Left colon (tissue), 2 donors: ENCODE data around the gene A2M. TPM values are rescaled to one million over a fixed set of nuclear protein-coding genes. Genes with fewer than 3 reads are reported as not detected.

ENCODE experiments used
- ATAC-seq: fragments of 200-7000 bp; cut with Tn5 transposase; one replicate; pipeline ENCODE4 v1.9.1; 2020; ENCODE audit warnings: mild to moderate bottlenecking, moderate library complexity
- DNase-seq, 2 donors: peaks; one replicate each; pipeline ENCODE4 v3.0.0-alpha.2; 2020
- intact Hi-C, 2 donors: fragments of 100-400 bp; cut with DNase I in 1 of 2; cut with micrococcal nuclease in 1 of 2; formaldehyde crosslinking; loops; one replicate each; pipeline versions ENCODE4 v1.11.2 to v1.14.0; 2022; cut with DNase I, micrococcal nuclease
- total RNA-seq, 2 donors: library from RNA; stranded (reverse); fragmentation: NEBNext Ultra II Directional; extraction: Animal tissue kit (Norgen Biotek cat#: 25700); gene quantifications; one replicate each; pipeline ENCODE4 v1.2.1, GENCODE V29; 2021
- donor health status: DM: no; HTN: no; CAD: no.
- donor health status: DM: yes; HTN: yes; CAD: no.

The A2M gene
- total RNA-seq, 2 donors from 2014 or later, result 83.4 to 227 TPM

DNA sequence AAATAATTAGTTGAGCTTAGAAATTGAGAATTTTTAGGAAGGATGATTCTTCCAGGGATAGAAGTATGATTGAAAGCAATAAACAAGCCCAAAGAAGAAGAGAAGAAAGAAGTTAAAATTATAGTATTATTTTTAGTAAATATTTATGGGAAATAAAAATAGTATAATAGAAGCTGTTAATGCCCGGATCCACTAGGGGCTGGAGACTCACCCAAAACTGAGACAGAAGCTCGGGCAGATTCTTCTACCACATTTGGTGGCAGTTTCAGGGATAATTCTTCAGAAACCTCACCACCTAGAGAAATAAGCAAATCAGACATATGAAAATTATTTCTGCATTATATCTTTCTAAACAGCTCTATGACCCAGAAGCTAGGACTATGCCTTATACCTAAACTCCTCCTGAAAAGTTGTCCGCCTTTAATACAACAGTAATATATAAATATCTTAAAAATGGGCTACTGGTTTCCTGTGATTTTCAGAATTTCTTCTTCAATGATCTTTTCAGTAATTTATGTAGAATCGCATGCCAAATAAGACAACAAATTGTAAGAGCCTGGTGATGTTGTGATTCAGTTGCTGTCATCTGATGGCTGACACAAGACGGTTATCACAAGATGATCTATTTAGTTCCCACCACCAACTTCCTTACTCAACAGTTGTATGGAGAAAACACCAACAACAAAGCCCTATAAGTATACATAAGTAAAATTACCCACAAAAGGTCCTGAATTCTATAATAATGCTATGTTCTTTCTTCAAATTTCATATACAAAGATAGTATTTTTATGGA lies 35.6 kb downstream of the A2M start:
- intact Hi-C loops, result no loop called here
- no peak for DNase-seq
- ATAC-seq, result no peak

DNA sequence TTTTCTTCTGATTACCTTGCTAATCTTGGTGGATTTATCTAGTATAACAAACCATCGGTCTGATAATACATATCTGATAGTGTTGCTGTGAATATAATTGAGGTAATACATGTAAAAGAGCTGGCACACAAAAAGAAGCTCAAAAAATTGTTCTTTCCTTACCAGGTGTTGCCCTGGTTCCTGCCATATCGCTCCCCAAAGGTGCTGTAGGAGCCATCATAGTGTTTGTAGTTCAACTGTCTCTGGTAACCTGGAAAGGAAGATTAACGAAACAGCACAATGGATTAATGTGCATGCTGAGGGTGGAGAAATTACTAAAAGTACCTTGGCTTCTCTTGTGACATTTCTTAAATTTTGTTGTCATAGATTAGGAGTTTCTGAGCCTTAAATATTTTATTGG lies 36.6 kb downstream of the A2M start:
- ATAC-seq, result no peak

DNA sequence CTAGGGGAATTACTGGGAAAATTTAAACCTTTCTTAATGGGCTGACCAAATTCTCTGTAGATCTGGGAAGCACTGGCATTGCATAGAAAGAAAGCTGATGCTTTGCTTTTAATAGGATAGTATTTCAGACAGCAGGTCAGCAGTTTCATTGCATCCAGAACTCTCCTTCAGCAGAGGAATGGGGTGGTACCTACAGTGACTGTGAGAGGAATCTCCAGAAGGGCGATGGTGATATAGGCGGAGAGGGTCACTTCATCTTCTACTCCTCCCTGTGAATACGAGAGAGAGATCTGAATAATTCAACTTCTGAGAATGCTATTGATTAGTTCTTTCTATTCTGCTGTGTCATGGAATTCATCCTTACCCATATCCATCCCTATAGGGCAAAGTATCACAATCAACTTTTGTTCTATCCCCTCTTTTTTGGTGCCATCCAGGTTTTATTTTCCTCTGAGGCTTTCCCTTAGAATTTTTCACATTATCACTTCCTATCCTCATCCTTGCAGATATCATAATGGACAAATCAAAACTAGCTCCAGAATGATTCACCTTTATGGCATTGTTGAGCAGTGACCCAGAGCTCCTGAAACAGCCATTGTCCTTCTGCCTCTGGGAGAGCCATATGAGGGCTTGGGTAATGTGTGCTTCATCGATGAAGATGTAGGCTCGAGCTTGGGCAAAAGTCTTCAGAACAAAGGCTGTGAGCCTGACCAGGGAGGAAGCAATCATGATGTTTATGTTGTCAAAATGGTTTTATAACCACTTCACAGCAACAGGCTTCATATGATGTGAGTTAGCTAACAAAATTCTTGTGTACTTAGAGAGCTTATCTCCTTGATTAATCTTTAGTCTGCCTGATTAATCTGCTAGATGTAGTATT lies 38.3 kb downstream of the A2M start:
- intact Hi-C loops, result no loop called here
- DNase-seq, result no peak
- no peak for ATAC-seq

More for the DNA sequence above, 36.6 kb downstream of the A2M start:
- intact Hi-C loops, result no loop called here
- no peak for DNase-seq

DNA sequence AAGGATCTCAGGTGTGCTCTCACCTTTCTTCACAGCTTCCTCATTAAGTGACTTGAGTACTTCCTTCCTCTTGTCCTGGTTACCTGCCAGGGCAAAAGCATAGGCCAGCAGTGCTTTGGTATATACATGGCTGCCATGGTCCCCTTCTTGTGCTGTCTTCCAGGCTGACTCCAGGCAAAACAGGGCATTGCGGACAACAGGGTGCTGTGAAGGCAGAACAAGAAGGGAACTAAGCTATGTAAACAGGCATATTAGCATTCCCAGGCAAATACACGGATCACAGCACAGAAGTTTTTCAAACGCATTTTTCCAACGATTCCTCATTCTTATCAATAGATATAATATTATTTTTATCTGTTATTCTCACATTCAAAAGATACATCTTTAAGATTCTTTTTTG lies 39.0 kb downstream of the A2M start:
- intact Hi-C loops, result no loop called here
- DNase-seq (no peak), ATAC-seq (no peak)

DNA sequence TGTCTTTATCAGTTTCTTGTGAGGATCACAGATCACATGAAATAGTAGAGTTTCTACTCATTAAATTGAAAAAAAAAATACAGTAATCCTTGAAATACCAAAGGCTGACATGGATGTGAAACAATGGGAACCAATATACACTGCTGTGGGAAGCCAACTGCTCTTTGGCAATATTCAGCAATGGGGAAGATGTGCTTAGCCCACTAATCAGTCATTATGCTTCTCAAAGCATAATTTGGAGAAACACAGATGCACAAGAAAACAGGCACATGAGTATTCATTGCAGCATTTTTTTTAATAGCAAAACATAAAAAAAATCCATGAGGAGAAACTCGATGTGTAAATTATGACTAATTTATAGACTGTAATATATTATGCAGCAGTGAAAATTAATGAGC lies 40.6 kb downstream of the A2M start:
- no peak for DNase-seq
- no peak for ATAC-seq
- intact Hi-C loops, result no loop called here

DNA sequence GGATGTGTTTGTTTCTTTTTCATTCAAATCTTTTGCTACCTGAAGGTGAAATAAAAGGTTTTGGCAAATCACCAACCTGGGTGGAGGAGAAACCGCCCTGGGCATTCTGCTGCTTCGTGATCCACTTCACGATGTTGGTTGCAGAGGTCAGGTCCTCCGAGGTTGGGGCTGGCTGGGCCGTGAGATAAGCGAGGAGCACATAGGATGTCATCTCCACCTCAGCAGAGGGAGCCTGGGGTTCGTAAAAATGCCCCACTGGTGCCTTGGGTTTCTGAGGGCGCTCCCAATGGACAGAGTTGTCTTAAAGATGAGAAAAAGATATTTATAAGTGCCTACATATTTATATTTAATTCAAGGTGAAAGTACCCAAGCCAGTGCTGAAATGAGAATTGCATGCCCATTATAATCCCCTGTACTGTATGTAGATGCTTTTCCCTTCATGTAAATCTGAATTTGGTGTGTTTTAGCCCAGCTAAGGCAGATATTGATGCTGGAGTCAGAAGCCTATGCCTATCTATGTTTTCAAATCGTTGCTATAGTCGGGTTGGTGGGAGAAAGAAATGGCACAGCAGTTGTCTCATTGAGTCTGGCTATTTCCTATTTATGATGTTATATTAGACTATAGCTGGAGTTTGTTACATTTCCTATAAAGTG lies 41.1 kb downstream of the A2M start:
- DNase-seq (no peak), ATAC-seq (no peak)
- intact Hi-C loops, result no loop called here

DNA sequence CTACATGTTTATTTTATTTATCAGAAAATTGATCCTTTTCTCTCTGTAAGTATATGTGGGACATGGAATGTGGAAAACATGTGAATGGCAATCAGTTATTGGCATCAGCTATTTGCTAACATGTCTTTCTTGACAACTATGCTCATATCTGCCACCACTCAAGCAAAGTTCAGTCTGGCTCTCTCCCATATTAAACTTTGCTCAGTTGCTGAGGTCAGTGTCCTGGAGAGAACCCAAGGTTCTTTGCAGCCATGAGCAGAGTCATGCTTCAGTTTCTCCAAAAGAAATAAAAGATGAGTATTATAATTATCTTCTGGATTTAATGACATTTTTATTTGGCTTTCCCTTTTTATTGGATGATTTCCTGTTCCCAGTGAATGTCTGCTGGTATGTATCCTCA lies 42.6 kb downstream of the A2M start:
- DNase-seq (no peak), ATAC-seq (no peak)
- intact Hi-C loops, result no loop called here

DNA sequence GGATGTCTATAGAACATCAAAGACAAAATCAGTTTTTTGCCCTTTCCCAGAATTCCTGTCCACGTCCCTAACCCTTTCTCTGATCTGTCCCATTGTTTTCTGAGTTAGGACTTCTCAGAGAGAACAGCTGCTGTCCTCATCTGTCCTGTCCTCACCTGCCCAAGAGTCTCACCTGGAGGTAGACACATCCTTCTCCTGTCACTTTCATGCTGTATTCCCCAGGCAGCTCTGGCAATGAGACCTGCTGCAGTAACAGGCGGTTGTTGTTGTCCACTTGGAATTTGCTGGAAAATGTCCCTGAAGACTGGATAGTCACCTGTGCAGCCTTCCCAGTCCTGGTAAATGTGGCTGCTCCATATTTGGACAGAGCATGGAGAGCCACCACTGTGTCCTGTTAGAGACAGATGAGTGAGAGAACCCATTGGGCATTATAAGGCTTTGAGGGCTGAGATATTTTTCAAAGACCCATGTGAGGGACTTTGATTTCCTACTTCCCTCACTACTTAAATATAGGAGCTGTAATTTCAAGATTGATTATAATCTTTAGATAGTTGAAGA lies 43.2 kb downstream of the A2M start:
- DNase-seq, result no peak
- no peak for ATAC-seq

DNA sequence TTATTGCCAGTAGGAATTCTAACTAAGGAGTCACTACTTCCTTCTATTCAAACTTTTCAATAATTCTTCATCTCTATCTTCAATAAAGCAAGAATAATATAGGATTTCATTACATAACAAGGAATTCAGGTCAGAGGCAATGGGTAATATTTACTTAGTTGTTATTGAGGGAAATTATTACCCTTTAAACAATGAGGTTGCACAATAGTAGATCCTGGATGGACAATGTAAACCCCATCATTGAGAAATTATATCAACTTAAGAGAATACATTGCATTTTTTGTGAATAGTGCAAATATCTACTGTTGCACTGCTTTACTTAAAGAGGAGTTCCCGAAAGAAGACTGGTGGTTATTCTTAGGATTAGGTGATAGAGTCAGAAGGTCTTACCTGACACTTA lies 43.8 kb downstream of the A2M start:
- ATAC-seq, result no peak
- DNase-seq, result no peak
- intact Hi-C loops, result no loop called here

More for the DNA sequence above, 43.2 kb downstream of the A2M start:
- intact Hi-C loops, result no loop called here

DNA sequence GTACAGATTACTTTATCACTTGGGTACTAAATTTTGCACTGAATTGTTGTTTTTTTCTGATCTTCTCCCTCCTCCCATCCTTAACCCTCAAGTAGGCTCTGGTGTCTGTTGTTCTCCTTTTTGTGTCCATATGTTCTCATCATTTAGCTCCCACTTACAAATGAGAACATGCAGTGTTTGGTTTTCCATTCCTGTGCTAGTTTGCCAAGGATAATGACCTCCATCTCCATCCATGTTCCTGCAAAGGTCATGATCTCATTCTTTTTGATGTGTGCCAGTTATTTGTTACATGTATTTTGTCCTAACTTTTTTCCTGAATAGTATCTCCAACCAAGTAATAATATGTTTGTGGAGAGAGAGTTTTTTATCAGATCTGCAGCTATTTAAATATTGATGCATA lies 44.2 kb downstream of the A2M start:
- no peak for DNase-seq
- intact Hi-C loops, result no loop called here
- no peak for ATAC-seq

DNA sequence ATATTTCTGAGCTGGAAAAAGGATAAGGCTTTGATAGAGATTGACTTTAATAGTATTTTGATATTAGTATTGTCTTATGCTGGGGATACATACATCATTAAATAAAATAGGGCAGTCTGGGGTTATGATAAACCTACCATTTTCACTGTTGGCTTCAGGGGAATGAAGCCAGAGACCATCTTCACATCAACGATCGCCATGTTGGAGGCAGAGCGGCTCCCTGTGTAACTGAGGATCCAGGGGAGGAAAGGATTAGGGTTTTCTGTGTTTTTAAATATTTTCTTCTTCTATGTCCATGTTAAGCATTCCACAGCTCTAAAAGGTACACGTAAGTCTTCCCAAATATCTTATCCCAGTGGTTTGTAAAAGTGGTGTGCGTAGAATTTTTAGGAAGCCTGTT lies 45.4 kb downstream of the A2M start:
- intact Hi-C loops, result no loop called here
- no peak for ATAC-seq
- no peak for DNase-seq

DNA sequence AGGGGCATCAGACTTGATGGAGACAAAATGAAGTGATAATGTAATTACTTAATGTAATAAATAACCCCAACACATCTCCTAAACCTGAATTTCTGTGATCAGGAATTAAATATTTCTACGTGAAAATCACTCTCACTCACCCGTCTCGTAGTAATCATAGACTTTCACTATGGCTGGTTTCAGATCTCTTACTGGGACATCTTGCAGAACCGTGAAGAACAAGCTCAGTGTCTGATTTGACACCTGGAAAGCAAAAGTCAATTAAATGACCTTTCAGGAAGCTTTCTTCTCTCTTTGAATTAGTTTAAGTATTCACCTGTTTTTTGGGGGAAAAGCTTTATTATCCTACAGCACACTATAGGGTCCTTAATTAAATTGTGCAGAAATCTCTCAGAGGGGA lies 47.1 kb downstream of the A2M start:
- intact Hi-C loops, result no loop called here
- no peak for DNase-seq
- ATAC-seq, result no peak

DNA sequence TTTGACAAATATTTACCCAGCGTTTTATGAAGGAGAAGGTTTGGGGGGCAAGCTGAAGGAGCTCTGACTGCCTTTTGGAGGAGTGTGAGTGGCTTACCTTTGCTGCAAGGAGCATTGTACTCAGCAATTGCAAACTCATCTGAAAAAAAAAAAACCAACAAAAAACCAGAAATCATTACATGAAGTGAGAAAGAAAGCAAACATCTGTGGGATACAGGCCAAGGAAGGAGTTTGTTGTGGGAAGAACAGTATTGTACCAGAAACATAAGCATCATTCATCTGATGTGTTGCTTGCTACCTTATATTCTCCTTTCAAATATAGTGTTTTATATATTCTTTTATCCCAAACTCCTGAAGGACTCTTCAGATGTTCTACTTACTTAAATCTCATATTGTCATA lies 47.6 kb downstream of the A2M start:
- intact Hi-C loops, result no loop called here
- DNase-seq (no peak), ATAC-seq (no peak)

DNA sequence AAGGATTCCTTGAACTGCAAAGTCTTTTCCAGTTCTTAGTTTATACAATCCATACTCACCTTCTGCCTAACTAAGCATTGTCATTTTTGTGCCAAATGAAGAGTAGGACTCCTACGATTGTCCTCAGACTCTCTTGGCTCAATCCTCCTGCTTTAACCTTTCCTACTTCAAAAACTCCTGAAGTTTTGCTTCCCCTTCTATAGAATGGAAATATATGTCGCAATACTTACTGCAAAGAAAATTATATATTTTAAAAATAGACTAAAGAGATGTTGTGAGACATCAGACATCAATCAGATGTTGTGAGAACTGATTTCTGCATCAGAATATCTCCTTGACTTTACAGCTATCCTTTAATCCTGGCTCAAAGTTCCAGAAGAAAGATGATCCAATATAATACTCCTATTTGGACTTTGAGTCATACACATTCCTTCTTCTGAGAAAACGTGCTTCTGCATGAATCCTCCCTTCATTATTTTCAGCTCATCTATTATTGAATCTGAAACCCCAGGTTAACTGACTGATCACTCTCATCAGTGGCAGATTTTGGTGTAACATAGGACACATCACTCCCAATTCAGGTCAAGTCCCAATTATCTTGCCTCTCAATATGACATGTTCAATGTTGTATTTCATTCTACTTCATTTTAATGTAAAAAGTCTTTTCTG lies 48.8 kb downstream of the A2M start:
- ATAC-seq (no peak), DNase-seq (no peak)
- intact Hi-C loops, result no loop called here

DNA sequence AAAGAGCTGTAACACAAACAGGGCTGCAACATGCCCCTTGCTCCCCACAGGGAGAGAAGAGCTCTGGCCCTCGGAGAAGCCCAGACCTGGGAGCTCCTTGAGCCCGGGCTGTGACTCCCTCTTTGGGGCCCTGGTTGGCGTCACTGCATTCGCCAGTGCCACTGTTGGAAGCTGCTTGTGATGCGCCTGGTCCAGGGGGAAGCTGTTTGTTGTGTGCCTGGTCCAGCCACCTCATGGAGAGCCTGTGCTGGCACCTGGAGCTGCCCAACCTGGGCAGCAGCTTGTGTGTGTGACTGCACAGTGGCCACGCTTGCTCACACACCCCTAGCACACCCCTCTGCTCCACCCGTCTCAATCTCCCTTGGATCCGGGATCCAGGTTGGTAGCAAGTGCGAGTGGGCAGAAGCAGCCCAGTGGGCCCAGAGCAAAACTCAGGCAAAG lies 49.5 kb downstream of the A2M start:
- no peak for DNase-seq
- no peak for ATAC-seq
- intact Hi-C loops, result no loop called here

DNA sequence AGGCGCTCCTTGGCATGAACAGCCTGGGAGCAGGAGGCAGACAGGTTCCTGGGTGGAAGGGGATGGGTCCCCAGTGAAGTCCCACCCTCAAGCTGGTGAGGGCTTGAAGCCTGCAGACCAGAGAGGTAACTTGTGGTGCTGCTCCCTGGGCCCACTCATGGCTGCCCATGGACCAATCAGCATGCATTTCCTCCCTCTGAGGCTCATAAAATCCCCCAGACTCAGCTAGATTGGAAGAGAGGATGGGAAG lies 50.2 kb downstream of the A2M start:
- ATAC-seq, result no peak
- intact Hi-C loops, result no loop called here

DNA sequence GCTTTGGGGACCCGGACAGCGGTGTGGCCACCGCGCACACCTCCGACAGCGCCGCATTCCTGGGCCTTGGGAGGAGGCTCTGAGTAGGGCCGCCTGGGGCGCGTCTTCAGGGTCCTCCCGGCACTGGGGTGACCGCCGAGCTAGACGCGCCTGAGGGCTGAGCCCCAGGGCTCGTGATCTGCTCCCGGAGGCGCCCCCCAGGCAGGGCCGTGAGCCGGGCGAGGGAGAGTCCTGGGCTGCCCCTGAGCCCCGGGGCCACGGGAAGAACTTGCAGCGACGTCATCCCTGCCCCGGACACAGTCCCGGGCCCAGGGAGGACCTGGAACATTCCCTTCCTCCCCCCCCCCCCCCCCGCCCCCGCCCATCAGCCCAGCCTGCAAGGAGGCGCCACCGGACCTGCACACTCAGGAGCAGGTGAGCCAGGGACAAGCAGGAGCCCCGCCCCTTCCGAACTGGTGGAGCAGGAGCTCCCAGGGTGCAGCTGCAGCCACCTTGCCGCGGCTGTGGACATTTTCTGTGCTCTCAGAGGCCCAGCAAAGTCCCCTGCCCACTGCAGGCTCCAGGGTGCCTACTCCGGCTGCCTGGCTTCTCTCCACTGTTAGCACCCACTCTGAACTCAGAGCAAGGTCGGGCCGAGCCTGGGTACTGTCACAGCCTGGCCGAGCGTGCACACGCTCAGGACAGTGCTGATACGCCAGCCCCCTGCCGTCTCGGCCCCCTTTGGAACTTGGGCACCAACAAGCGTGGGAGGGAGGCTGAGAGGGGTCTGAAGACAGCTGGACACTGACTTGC lies 50.7 kb downstream of the A2M start:
- DNase-seq (peak; percentile 90 to 91), ATAC-seq (peak; percentile 87)
- intact Hi-C loops, result no loop called here

More for the DNA sequence above, 50.2 kb downstream of the A2M start:
- DNase-seq, result no peak

DNA sequence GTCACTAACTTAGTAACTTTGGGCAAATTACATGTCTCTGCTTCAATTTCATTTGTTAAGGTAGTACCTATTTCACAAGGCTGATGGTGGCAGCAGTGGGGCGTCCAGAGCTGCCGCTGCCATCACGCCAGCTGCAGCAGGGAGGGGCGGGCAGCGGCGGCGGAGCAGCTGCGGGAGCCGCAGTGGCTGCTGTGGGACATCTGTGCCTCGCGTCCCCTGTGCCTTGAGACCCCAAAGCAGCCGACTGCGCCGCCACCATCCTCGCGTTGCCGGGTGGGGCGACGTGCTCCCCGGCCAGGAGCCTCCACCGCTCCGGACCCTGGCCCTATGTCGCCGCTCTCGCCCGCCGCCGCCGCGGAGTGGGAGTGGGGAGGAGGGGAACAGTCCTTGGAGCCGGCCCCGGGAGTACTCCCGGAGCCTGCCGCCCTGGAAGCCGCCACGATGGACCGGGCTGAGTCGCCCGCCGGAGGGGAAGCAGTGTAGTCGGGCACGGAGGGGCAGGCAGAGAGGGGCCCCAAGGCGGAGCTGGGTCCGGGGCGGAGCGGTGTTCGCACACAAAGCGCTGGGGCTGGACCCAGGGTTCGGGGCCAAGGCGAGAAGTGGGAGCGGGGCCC lies 51.4 kb downstream of the A2M start:
- DNase-seq (peak; percentile 42 to 65), ATAC-seq (peak; percentile 79)
- intact Hi-C loops, result no loop called here
